GM19463 (cell line): ENCODE data around the gene ING3.
"Not testable (repeated sequence)": the region's sequence is repeated elsewhere in the genome, so short reads cannot be mapped to it uniquely, and the experiment has no call there.

ENCODE experiments used
- ATAC-seq: cut with Tn5 transposase; IDR thresholded peaks from one replicate; pipeline ENCODE4 v1.9.1; 2021; ENCODE audit warnings: mild to moderate bottlenecking, moderate library complexity; ENCODE audit not compliant: unreplicated experiment

The ING3 gene

DNA sequence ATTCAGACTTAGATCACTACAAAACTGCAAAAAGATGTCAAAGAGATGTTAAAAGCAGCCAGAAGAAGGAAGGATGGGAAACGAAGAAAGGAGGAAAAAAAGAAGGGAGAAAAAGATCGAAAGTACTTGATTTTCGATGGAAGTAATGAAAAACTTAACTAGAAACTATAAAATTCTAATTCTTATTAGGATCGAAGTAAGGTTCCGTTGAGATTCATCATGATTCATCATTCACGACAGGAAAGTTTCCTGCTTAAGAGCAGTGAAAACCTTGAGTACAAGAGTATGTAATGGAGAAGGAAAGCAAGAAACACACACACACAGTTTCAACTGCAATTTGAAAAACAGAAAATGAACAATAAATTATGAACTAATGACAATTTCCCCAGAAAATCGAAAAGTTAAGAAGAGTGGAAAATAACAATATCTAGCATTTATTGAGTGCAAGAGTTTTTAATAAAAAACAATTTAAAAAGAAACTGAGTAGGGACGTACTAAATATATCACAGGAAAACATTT lies 1.1 kb upstream of the ING3 start:
- ATAC-seq = no peak

DNA sequence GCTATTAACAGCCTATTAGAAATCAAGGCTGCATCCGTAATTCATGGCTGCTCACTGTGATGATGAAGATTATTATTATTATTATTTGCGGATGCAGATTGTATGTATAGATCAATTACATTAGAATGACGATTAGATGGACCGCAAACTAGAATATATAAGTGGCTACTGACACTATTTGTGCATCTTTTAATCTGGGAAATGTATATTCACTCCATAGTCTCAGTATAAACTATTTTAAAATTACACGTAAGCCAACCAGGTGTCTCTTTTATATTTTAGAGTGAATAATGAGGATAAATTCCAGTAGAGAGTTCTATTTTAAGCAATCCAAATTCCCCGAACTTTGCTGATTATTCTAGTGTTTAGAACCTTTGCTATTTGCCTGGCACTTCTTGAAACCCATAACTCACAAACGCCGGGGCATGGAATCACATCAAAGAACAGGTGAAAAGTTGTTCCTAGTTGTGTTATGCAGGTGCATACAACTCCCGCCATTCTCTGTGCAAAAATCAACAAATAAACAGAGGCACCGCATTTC lies 509 bp upstream of the ING3 start:
- no peak for ATAC-seq

GRCh38 chr7:120951309-120951699 lies 727 bp downstream of the ING3 start:
- ATAC-seq = no peak

- no peak for ATAC-seq
Measured at GRCh38 chr7:120951826-120952225, 1.2 kb downstream of the ING3 start.

- ATAC-seq = peak; percentile 33
Measured at GRCh38 chr7:120955577-120956149, 5.1 kb downstream of the ING3 start.

GRCh38 chr7:120959929-120960484 lies 9.4 kb downstream of the ING3 start:
- no peak for ATAC-seq

- no peak for ATAC-seq
Measured at GRCh38 chr7:120960714-120961113, 10.1 kb downstream of the ING3 start.

GRCh38 chr7:120961638-120962173 lies 11.1 kb downstream of the ING3 start:
- ATAC-seq = no peak

DNA sequence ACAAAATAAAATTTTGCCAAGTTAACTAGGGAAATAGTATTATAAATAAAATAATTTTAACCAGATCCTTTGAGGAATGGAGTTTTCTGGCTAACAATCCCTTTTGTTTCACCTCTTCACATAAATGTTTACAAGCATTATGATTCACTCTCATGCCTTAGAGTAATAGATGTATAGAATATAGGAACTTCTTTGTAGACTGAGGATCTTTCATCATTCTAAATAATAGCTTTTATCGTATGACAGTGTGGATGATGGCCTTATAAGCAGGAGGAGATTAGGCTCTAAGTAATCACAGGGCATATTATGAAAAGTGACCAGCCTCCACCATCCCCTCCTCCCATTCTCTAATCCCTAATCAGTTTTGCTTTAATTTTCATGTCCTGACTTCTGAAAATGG lies 13.5 kb downstream of the ING3 start:
- no peak for ATAC-seq

GRCh38 chr7:120966961-120967360 lies 16.4 kb downstream of the ING3 start:
- no peak for ATAC-seq

- no peak for ATAC-seq
Measured at GRCh38 chr7:120973849-120974248, 23.3 kb downstream of the ING3 start.

DNA sequence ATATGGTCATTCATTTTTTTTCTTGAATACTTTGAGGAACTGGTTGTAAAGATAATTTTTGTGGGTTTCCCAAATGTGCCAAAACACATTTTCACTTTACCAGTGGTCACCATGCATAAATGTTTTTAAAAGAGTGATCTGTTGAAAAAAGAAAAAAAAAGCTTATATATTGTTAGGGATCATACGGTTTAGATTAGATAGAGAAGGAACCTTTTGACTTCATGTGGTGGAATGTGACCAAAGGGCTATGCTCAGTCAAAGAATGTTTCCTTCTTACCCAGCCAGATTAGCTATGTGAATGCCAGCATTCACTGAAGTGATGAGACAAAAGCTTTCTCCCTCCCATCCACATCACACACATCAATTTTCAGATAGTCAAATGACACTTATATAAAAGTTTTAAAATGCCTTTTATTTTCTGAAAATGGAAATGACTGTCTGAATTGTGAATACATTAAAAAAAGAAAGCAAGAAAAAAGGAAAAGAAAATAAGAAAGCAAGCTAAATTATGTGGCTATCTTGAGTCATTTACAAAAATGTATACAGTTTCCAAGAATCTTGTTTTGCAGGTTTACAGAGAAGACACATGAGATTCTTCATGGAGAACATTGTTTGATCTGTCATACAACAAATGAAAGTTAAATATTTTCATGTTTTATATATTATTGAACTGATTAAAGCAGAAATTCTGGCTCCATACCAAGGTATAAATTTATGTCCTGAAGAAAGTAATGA lies 29.4 kb downstream of the ING3 start:
- no peak for ATAC-seq

- no peak for ATAC-seq
Measured at GRCh38 chr7:120981117-120981516, 30.5 kb downstream of the ING3 start.

- peak; percentile 66 for ATAC-seq
Measured at GRCh38 chr7:120981888-120982615, 31.5 kb downstream of the ING3 start.

- ATAC-seq = not testable (repeated sequence)
Measured at GRCh38 chr7:120983592-120983991, 33.0 kb downstream of the ING3 start.

DNA sequence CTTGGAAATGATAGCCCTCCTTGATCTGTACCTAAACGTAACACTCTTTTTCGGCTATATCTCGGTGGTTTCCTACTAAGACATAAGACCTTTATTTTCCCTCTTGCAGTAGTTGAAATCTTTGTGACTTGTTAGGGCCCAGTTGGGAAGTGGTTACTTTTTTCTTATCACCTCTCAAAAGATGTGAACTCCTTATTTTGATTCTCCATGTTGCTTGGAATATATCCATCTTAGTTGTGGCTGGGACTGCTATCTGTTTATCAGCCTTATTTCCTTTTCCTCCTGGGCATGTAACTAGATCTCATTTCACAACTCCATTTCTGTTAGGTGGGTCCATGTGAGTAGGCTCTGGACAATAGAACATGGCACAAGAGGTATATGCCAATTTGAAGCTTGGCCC lies 33.8 kb downstream of the ING3 start:
- ATAC-seq = no peak

- ATAC-seq = no peak
Measured at GRCh38 chr7:120985130-120985758, 34.7 kb downstream of the ING3 start.

GRCh38 chr7:120985839-120986238 lies 35.3 kb downstream of the ING3 start:
- no peak for ATAC-seq

DNA sequence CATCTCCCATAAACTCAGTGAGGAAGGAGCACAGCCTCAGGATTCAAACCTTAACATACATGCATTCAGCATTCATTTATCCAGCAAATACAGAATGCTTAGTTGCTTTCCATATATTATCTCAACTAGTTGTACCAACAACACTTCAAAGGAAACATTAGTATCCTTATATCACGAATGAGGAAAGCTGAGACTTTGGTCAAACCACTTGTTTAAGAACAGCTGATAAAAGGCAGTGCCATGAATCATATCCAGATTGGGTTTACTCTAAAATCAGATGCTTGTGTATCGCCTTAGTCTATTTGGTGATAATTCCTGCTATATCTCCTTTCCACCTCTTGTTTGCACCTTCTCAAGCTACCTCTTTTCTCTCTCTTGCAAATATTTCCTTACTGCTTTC lies 36.1 kb downstream of the ING3 start:
- no peak for ATAC-seq

GRCh38 chr7:120987280-120987679 lies 36.7 kb downstream of the ING3 start:
- no peak for ATAC-seq
